ENCODE measurements around the gene BDKRB1.

BDKRB1 gene

DNA sequence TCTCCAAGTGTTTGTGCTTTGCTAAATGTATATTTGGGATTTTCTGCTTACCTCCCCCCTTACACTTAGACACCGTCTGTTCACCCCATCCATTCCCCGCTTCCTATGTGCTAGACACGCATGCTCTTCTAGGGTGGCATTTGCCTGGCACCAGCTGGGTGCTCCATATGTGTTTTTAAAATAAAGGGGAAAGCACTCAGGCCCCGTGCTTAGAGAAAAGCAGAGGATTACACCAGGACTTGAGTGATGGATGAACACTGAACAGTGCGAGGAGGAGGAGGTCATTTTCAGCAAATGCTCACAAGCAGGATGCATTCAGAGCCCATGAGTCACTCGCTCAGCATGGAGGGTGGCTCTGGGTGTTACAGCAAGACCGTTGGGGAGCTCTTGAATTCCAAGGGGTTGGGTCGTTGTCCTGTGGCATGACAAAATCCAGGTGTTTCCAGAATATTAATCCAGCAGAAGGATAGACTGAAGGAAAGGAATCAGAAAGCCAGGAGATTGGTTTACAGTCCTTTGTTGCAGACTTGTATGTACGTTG, 2.9 kb upstream of the BDKRB1 start:
- CTCF ChIA-PET: interaction anchor here (1.0 to 1.3 kb wide), 2 partner anchors 22 to 23 kb away, joined by 3 to 4 read pairs; no protein-coding TSS in a partner anchor
- TF ChIP-seq, protein P1, sequence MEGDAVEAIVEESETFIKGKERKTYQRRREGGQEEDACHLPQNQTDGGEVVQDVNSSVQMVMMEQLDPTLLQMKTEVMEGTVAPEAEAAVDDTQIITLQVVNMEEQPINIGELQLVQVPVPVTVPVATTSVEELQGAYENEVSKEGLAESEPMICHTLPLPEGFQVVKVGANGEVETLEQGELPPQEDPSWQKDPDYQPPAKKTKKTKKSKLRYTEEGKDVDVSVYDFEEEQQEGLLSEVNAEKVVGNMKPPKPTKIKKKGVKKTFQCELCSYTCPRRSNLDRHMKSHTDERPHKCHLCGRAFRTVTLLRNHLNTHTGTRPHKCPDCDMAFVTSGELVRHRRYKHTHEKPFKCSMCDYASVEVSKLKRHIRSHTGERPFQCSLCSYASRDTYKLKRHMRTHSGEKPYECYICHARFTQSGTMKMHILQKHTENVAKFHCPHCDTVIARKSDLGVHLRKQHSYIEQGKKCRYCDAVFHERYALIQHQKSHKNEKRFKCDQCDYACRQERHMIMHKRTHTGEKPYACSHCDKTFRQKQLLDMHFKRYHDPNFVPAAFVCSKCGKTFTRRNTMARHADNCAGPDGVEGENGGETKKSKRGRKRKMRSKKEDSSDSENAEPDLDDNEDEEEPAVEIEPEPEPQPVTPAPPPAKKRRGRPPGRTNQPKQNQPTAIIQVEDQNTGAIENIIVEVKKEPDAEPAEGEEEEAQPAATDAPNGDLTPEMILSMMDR (conservative IDR thresholded peaks at IDR 0.05; ENCODE audit: low read depth): no peak
- peak overlapping the region; percentile 96 for H3K27ac ChIP-seq
- peak; percentile 69 for DNase-seq (ENCODE audit: low spot score)
- POLR2A ChIA-PET (ENCODE audit: low non-redundant PET): no interaction called here

DNA sequence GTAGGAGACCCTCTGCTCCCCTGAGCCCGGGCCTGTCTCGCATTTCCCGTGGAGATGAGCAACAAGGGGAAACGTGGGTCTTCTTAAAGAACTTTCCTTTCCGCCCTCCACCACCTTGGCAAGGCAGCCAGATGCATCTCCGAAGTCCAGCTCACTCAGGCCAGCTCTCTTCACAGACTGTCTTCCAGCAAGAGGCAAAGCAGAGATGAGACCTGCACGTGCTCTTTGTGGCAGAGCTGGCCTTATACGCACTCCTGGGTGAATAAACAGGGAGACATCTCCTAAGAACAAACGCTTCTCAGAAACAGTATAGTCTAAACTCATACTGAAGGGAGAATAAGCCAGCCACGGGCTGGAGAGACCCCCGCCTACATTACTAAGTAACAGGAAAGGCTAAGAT, 1.3 kb upstream of the BDKRB1 start:
- peak overlapping the region; percentile 96 for H3K27ac ChIP-seq
- CTCF ChIA-PET: no interaction called here
- POLR2A ChIA-PET (ENCODE audit: low non-redundant PET): no interaction called here
- no peak for DNase-seq (ENCODE audit: low spot score)
- TF ChIP-seq, protein P1 (conservative IDR thresholded peaks at IDR 0.05; ENCODE audit: low read depth): no peak

DNA sequence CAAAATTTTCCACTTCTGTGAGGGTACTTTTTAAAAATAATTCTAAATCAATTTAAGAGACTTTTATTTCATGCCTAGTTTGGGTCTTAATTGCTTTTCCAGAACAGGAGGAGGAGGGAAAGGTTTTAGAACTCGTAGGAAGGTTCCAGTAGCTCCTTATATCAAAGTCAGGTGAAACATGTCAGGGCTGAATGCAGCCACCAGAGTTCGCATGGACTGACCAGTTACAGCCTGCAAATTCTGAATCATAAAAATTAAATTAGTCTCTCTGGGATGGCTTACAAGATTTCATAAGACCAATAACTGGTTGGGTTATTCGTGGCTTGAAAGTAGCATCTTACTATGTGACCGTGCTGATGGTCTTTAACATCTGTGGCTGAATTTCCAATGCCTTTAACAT, 397 bp downstream of the BDKRB1 start:
- peak; percentile 57 for DNase-seq (ENCODE audit: low spot score)
- H3K27ac ChIP-seq: no peak overlapping the region; the same call in 1 of the 2 replicates
- TF ChIP-seq, protein P1 (conservative IDR thresholded peaks at IDR 0.05; ENCODE audit: low read depth): no peak
- CTCF ChIA-PET: interaction anchor here (0.6 to 1.4 kb wide), 3 partner anchors 9 to 19 kb away, joined by 3 to 10 read pairs (median 5); no protein-coding TSS in a partner anchor
- POLR2A ChIA-PET (ENCODE audit: low non-redundant PET): no interaction called here

DNA sequence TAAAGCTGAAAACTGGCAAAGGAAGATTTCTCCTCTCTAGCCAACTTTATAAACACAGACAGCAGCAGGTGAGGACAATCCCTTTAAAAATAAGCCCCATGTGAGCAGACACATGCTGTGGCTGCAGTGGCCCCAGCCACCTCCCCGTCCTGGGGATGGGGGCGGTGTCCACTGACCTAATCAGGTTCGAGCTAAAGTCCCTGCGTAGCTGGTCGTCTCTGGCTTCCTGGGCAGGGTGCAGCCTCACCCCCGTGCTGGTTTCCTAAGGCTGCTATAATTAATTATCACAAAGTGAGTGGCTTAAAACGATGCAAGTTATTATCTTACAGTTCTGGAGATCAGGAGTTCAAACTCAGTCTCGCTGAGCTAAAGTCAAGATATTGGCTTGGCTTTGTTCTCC, 1.0 kb downstream of the BDKRB1 start:
- CTCF ChIA-PET: interaction anchor here (0.5 to 0.7 kb wide), 2 partner anchors 121 to 209 kb away, joined by 4 to 6 read pairs; no protein-coding TSS in a partner anchor
- peak overlapping the region; percentile 84 for H3K27ac ChIP-seq
- TF ChIP-seq, protein P1 (conservative IDR thresholded peaks at IDR 0.05; ENCODE audit: low read depth): no peak
- POLR2A ChIA-PET (ENCODE audit: low non-redundant PET): interaction anchor here (0.8 kb wide), 1 partner anchor 11 kb away, joined by 3 read pairs; no protein-coding TSS in a partner anchor
- no peak for DNase-seq (ENCODE audit: low spot score)

DNA sequence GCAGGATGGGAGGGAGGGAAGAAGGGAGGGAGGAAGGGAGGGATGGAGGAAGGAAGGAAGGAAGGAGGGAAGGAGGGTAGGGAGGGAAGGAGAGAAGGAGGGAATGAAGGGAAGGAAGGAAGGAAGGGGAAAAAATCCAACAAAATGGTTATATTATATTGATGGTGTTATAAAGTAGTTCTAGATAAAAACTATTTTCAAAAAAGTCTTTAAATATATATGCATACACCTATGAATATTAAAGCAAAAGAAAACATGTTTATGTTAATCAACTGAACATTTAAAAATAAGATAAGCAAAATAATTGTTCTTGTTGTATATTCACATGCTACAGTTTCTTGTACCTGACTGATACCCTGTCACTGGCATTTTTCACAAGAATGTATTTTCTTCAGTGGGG, 1.9 kb downstream of the BDKRB1 start:
- CTCF ChIA-PET: no interaction called here
- TF ChIP-seq, protein P1 (conservative IDR thresholded peaks at IDR 0.05; ENCODE audit: low read depth): no peak
- no peak for DNase-seq (ENCODE audit: low spot score)
- POLR2A ChIA-PET (ENCODE audit: low non-redundant PET): no interaction called here
- peak overlapping the region; percentile 84 for H3K27ac ChIP-seq

DNA sequence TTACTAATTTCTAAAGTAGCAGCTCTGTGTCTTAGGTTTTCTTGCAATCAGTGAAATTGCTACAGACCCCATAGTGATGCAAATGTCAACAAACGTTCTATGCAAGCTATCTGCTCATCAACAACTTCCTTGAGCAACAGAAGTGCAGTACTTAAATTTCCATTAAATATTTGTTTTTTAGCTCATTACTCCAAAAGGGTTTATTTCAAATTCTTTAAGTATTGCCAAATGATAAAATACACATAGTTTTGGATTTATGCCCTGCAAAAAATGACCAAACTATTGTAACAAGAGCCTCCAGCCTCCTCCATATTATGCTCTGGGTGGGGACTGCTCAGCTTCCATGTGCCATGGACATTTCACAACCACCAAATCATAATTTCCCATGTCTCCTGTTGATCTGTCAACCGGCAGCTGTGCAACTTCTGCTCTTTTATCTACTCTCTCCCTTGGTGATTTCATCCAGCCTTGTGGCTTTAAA, 4.4 kb downstream of the BDKRB1 start:
- CTCF ChIA-PET: interaction anchor here (0.6 kb wide), 1 partner anchor 16 kb away, joined by 5 read pairs; no protein-coding TSS in a partner anchor
- TF ChIP-seq, protein P1 (conservative IDR thresholded peaks at IDR 0.05; ENCODE audit: low read depth): no peak
- POLR2A ChIA-PET (ENCODE audit: low non-redundant PET): no interaction called here
- H3K27ac ChIP-seq: peak overlapping the region; percentile 75
- DNase-seq (ENCODE audit: low spot score): no peak

Measured in RWPE1 (cell line).